WTC11 (cell line): ENCODE measurements around the gene PPARA. TPM values are rescaled to one million over a fixed set of nuclear protein-coding genes. Genes with fewer than 3 reads are reported as not detected.

ENCODE experiments used
- ATAC-seq: fragments of 200-7000 bp; cut with Tn5 transposase; 2 replicates; pipeline ENCODE4 v1.10.0; 2021; ENCODE audit warnings: mild to moderate bottlenecking, moderate library complexity
- CTCF ChIA-PET: fragments of 300-600 bp; sonication (Branson Sonifier 250); formaldehyde crosslinking; loops from one replicate; lab custom pipeline; 2021; ENCODE audit warnings: antibody characterized with exemption; lab: Charles Lee
- POLR2A ChIA-PET: fragments of 350-600 bp; sonication (Branson Sonifier 250); formaldehyde crosslinking; loops from one replicate; lab custom pipeline; 2021; ENCODE audit warnings: antibody characterized with exemption; lab: Charles Lee
- DNase-seq: peaks from one replicate; pipeline ENCODE4 v3.0.0; 2021; ENCODE audit warnings: low spot score
- H3K27ac Mint-ChIP-seq: 2 replicates; pipeline ENCODE4 v1.8.0; 2021; ENCODE audit warnings: mixed read lengths
- H3K27me3 Mint-ChIP-seq: 2 replicates; pipeline ENCODE4 v1.8.0; 2021; ENCODE audit warnings: low read depth, mild to moderate bottlenecking, moderate library complexity, mixed read lengths
- H3K36me3 Mint-ChIP-seq: 2 replicates; pipeline ENCODE4 v1.8.0; 2021; ENCODE audit warnings: mixed read lengths
- H3K4me1 Mint-ChIP-seq: 2 replicates; pipeline ENCODE4 v1.8.0; 2022; ENCODE audit warnings: mixed read lengths
- H3K4me3 Mint-ChIP-seq: 2 replicates; pipeline ENCODE4 v1.8.0; 2021; ENCODE audit warnings: mild to moderate bottlenecking, moderate library complexity, mixed read lengths
- H3K9me3 Mint-ChIP-seq: 2 replicates; pipeline ENCODE4 v1.8.0; 2021; ENCODE audit warnings: mixed read lengths
- ATF2 ChIP-seq: sonication (generic); formaldehyde crosslinking; IDR thresholded peaks from 2 replicates; pipeline ENCODE4 v1.8.1; 2022; ENCODE audit warnings: low read depth, missing genetic modification reagents, borderline replicate concordance
- CBFB ChIP-seq: sonication (generic); formaldehyde crosslinking; IDR thresholded peaks from 2 replicates; pipeline ENCODE4 v1.8.1; 2022; ENCODE audit warnings: mild to moderate bottlenecking, low read depth, missing genetic modification reagents
- CDX4 ChIP-seq: fragments of 250-450 bp; sonication (Bioruptor Pico); IDR thresholded peaks from 2 replicates; pipeline ENCODE4 v1.9.0; 2021; ENCODE audit warnings: moderate library complexity, mild to moderate bottlenecking, inconsistent platforms, borderline replicate concordance
- CREM ChIP-seq: sonication (generic); formaldehyde crosslinking; IDR thresholded peaks from 2 replicates; pipeline ENCODE4 v1.8.1; 2022; ENCODE audit warnings: mild to moderate bottlenecking, missing genetic modification reagents, moderate library complexity
- E2F1 ChIP-seq: sonication (generic); formaldehyde crosslinking; IDR thresholded peaks from 2 replicates; pipeline ENCODE4 v1.8.0; 2022; ENCODE audit warnings: mild to moderate bottlenecking, missing genetic modification reagents
- ELF4 ChIP-seq: sonication (generic); formaldehyde crosslinking; IDR thresholded peaks from 2 replicates; pipeline ENCODE4 v1.8.1; 2022; ENCODE audit warnings: low read depth, mild to moderate bottlenecking, moderate library complexity, missing genetic modification reagents
- EMX1 ChIP-seq: fragments of 250-450 bp; sonication (Bioruptor Pico); IDR thresholded peaks from 2 replicates; pipeline ENCODE4 v1.8.0; 2021; ENCODE audit warnings: mild to moderate bottlenecking
- FOXP4 ChIP-seq: sonication (generic); formaldehyde crosslinking; IDR thresholded peaks from 2 replicates; pipeline ENCODE4 v1.8.0; 2022; ENCODE audit warnings: mild to moderate bottlenecking, missing genetic modification reagents
- GABPB1 ChIP-seq: sonication (generic); formaldehyde crosslinking; IDR thresholded peaks from 2 replicates; pipeline ENCODE4 v1.8.1; 2023; ENCODE audit warnings: mild to moderate bottlenecking, missing genetic modification reagents
- GRHL2 ChIP-seq: fragments of 250-450 bp; sonication (Bioruptor Pico); IDR thresholded peaks from 2 replicates; pipeline ENCODE4 v1.8.0; 2022; ENCODE audit warnings: mild to moderate bottlenecking, moderate library complexity; ENCODE audit not compliant: insufficient replicate concordance, severe bottlenecking
- GTF2I ChIP-seq: fragments of 250-450 bp; sonication (Bioruptor Pico); conservative IDR thresholded peaks from 2 replicates; pipeline ENCODE4 v1.4.0; 2021; ENCODE audit warnings: mild to moderate bottlenecking
- MLX ChIP-seq: sonication (generic); formaldehyde crosslinking; IDR thresholded peaks from 2 replicates; pipeline ENCODE4 v1.8.1; 2023; ENCODE audit warnings: mild to moderate bottlenecking, missing genetic modification reagents, moderate library complexity
- MYBL2 ChIP-seq: sonication (generic); formaldehyde crosslinking; IDR thresholded peaks from 2 replicates; pipeline ENCODE4 v1.8.1; 2023; ENCODE audit warnings: mild to moderate bottlenecking, moderate library complexity, missing genetic modification reagents
- NFE2L1 ChIP-seq: sonication (generic); formaldehyde crosslinking; IDR thresholded peaks from 2 replicates; pipeline ENCODE4 v1.8.1; 2023; ENCODE audit warnings: missing genetic modification reagents
- OVOL2 ChIP-seq: fragments of 250-450 bp; sonication (Bioruptor Pico); IDR thresholded peaks from 2 replicates; pipeline ENCODE4 v1.9.0; 2021; ENCODE audit warnings: mild to moderate bottlenecking, borderline replicate concordance
- PRDM15 ChIP-seq: sonication (generic); formaldehyde crosslinking; IDR thresholded peaks from 2 replicates; pipeline ENCODE4 v1.8.0; 2022; ENCODE audit warnings: missing genetic modification reagents
- SOX15 ChIP-seq: fragments of 250-450 bp; sonication (Bioruptor Pico); IDR thresholded peaks from 2 replicates; pipeline ENCODE4 v1.9.0; 2021; ENCODE audit warnings: mild to moderate bottlenecking
- TEAD4 ChIP-seq: sonication (generic); formaldehyde crosslinking; IDR thresholded peaks from 2 replicates; pipeline ENCODE4 v1.8.0; 2022; ENCODE audit warnings: mild to moderate bottlenecking, missing genetic modification reagents
- TP53 ChIP-seq: sonication (generic); formaldehyde crosslinking; IDR thresholded peaks from 2 replicates; pipeline ENCODE4 v1.8.1; 2023; ENCODE audit warnings: mild to moderate bottlenecking, missing genetic modification reagents
- USF2 ChIP-seq: sonication (generic); formaldehyde crosslinking; IDR thresholded peaks from 2 replicates; pipeline ENCODE4 v1.8.1; 2023; ENCODE audit warnings: mild to moderate bottlenecking, missing genetic modification reagents, moderate library complexity
- ZBTB43 ChIP-seq: sonication (generic); formaldehyde crosslinking; IDR thresholded peaks from 2 replicates; pipeline ENCODE4 v1.8.1; 2023; ENCODE audit warnings: mild to moderate bottlenecking, missing genetic modification reagents
- ZNF263 ChIP-seq: sonication (generic); formaldehyde crosslinking; IDR thresholded peaks from 2 replicates; pipeline ENCODE4 v1.8.1; 2022; ENCODE audit warnings: low read depth, mild to moderate bottlenecking, moderate library complexity, missing genetic modification reagents
- ZNF512 ChIP-seq: sonication (generic); formaldehyde crosslinking; IDR thresholded peaks from 2 replicates; pipeline ENCODE4 v1.8.1; 2022; ENCODE audit warnings: missing genetic modification reagents, borderline replicate concordance
- total RNA-seq: library from RNA; stranded (reverse); gene quantifications from 3 replicates; pipeline ENCODE4 v1.2.3, GENCODE V29; 2021

The PPARA gene
- total RNA-seq, 1 experiment from 2014 or later: 9.3 TPM

GRCh38 chr22:46171940-46172339 is 21.6 kb downstream of the PPARA start (continued):
- TF ChIP-seq ZNF512 (CRISPR knock-in tag) (no peak), TEAD4 (CRISPR knock-in tag) (no peak), CREM (CRISPR knock-in tag) (no peak)
- TF ChIP-seq, all 79 proteins: peak for 0

- no peak overlapping the region for H3K27ac Mint-ChIP-seq
- no peak for TF ChIP-seq GABPB1 (CRISPR knock-in tag)
- TF ChIP-seq EMX1 (CRISPR knock-in tag): no peak
- no peak for TF ChIP-seq E2F1 (CRISPR knock-in tag)
- no peak for TF ChIP-seq USF2 (CRISPR knock-in tag)
- no peak for TF ChIP-seq CDX4 (CRISPR knock-in tag)
- TF ChIP-seq PRDM15: no peak
- no peak for TF ChIP-seq NFE2L1 (CRISPR knock-in tag)
- no peak for TF ChIP-seq SOX15
- no peak for TF ChIP-seq ZNF263
- no peak for TF ChIP-seq FOXP4 (CRISPR knock-in tag)
- no peak for TF ChIP-seq ZBTB43 (CRISPR knock-in tag)
- no peak for TF ChIP-seq MYBL2
- TF ChIP-seq OVOL2: no peak
- no peak for TF ChIP-seq MLX (CRISPR knock-in tag)
- TF ChIP-seq GTF2I (CRISPR knock-in tag): no peak
- no peak for TF ChIP-seq CBFB (CRISPR knock-in tag)
- TF ChIP-seq ATF2: no peak
- TF ChIP-seq GRHL2: no peak
- TF ChIP-seq TP53 (CRISPR knock-in tag): no peak
- no peak for TF ChIP-seq ELF4
- TF ChIP-seq, all 79 proteins: peak for 0
- H3K4me1 Mint-ChIP-seq: no peaks in the 10 kb centered on the region
- CTCF ChIA-PET: interaction anchor here (1.0 kb wide), 1 partner anchor 56 kb away, joined by 3 read pairs; no protein-coding TSS in a partner anchor
- no peaks in the 10 kb centered on the region; the same call in 1 of the 2 replicates for H3K27me3 Mint-ChIP-seq
- H3K9me3 Mint-ChIP-seq: peaks cover 13% of the 10 kb centered on the region
- ATAC-seq: no peak
- DNase-seq: no peak
- H3K4me3 Mint-ChIP-seq: no peak overlapping the region
- H3K36me3 Mint-ChIP-seq: peaks cover 5% of the 10 kb centered on the region
- POLR2A ChIA-PET: no interaction called here
These were observed 22.3 kb downstream of the PPARA start for GRCh38 chr22:46172522-46173110.
